Choroid plexus epithelial cell (primary cell): Measurements from ENCODE around the gene ARNT2.

Experiments used
- DNase-seq: peaks from one replicate; pipeline ENCODE4 v3.0.0-alpha.2; 2010; ENCODE audit warnings: low read depth
- H3K4me3 ChIP-seq: 2 replicates; pipeline ENCODE4 v1.5.1; 2011; ENCODE audit warnings: low read depth, mild to moderate bottlenecking, control low read depth, low read length, moderate library complexity
- CTCF ChIP-seq: conservative IDR thresholded peaks from 2 replicates; pipeline ENCODE4 v1.5.1; 2011; ENCODE audit warnings: low read depth, mild to moderate bottlenecking, control low read depth, inconsistent platforms, low read length, moderate library complexity

The ARNT2 gene

DNA sequence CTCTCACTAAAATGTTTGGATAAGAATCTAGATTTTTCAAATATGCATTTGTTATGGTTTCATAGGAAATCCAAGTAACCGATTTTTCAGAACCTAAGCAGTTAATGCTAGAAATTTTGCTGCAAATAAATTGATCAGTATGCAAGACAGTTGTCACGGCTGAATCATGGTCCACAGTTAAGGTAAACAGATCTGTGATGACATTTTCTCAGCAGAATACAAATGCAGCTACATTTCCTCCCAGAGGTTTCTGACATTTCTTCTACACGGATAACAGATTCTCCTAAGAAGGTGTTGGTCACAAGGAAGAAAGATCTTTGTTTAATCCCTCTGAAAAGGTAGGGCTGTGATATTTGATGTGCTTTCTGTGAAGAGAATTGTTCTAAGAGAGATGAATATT, 36.9 kb downstream of the ARNT2 start:
- no peak overlapping the region for H3K4me3 ChIP-seq
- no peak for TF ChIP-seq CTCF
- DNase-seq: no peak

DNA sequence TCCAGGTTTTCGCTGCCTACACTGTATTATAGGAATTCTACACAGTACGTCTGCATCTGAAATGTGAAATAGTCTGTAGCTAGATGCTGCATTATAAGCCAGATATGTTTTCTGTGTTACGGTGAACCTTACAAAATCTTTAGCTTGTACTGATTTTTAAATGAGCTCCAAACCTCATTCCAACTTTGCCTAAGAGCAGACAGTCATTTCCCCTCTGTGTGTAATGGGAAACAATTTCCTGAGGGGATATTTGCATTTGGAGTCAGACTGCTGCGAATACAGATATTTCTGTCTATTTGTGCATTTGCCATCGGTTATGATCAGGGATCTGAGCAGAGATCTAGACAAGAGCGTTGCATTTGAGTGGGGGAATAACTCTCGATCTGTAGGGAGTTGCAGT, 37.5 kb downstream of the ARNT2 start:
- no peak overlapping the region for H3K4me3 ChIP-seq
- TF ChIP-seq CTCF: no peak
- no peak for DNase-seq

DNA sequence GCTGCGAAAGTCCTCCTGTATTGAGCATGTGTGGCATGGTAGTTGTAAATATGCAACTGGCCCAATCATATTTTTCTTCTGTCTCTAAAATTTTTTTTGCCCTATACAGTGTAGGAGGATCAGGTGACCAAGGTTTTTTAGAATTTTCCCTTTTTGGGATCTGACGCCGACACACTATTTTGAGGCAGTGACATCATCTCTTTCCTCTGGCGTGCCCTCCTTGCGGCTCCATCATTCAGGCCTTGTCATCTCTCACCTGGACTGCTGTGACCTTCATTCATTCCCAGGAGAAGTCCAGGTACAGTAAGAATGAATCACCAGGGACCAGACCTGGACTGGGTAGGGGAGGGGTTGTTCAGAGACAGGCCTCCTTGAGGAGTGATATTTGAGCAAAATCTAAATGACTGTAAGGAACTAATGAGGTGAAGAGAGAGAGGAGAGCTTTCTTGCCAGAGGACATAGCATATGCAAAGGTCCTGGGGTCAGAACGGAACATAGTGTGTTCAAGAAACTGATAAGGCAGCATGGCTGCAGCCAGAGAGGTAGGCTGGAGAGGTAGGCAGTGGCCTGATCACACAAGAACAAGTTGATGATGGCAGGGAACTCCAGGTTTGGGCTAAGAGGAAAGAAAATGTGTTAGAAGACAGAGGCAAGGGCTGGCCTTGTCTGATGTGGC, 38.7 kb downstream of the ARNT2 start:
- no peak overlapping the region for H3K4me3 ChIP-seq
- DNase-seq: no peak
- no peak for TF ChIP-seq CTCF

DNA sequence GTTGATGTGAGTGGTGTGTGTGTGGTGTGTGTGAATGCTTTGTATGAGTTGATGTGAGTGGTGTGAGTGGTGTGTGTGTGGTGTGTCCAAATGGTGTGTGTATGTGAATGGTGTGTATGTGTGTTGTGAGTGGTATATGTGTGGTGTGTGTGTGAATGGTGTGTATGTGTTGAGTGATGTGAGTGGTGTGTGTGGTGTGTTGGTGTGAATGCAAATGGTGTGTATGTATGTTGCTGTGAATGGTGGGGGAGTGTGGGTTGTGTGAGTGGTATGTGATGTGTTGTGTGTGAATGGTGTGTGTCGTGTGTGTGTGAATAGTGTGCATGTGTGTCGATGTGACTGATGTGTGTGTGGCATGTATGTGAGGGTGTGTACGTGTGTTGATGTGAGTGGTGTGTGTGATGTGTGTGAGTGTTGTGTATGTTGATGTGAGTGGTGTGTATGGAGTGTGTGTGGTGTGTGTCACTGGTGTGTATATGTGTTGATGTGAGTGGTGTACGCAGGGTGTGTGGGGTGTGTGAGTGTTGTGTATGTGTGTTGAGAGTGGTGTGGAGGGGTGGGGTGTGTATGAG, 40.6 kb downstream of the ARNT2 start:
- no peak for TF ChIP-seq CTCF
- no peak overlapping the region for H3K4me3 ChIP-seq
- no peak for DNase-seq

DNA sequence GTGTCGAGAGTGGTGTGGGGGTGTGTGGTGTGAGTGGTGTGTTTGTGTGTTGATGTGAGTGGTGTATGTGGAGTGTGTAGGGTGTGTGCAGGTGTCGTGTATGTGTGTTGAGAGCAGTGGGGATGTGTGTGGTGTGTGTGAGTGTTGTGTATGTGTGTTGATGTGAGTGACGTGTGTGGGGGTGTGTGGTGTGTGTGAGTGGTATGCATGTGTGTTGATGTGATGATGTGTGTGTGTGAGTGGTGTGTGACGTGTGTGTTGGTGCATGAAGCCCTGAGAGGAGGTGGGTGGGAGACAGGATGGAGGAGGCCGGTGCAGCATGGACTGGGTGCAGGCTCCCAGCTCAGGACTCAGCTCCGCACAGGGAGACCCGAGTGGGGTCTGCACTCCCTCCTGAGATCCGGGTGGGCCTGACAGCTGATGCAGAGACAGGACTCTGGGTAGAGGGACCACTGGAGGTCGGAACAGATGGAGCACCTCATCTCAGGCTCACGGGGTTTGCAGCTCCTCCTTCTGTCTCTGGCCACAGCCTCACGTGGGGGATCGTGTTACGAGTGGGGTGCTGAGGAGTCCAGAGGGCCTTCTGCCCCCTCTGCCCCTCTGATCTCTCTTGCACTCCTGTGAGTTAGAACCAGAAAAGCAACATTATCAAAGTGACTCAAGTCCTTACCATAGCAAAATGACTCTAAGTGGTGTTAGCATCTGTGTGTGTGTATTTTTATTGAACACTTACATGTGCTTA, 41.3 kb downstream of the ARNT2 start:
- no peak overlapping the region for H3K4me3 ChIP-seq
- no peak for TF ChIP-seq CTCF
- no peak for DNase-seq

GRCh38 chr15:80447077-80447476, 42.9 kb downstream of the ARNT2 start:
- no peak overlapping the region for H3K4me3 ChIP-seq
- DNase-seq: no peak
- no peak for TF ChIP-seq CTCF
